ENCODE measurements around the gene KRTAP5-9. TPM values are rescaled to one million over a fixed set of nuclear protein-coding genes. Genes with fewer than 3 reads are reported as not detected.
"Not testable (repeated sequence)": the region's sequence is repeated elsewhere in the genome, so short reads cannot be mapped to it uniquely, and the experiment has no call there.

The KRTAP5-9 gene
- total and polyA plus RNA-seq, 12 donors = not detected

DNA sequence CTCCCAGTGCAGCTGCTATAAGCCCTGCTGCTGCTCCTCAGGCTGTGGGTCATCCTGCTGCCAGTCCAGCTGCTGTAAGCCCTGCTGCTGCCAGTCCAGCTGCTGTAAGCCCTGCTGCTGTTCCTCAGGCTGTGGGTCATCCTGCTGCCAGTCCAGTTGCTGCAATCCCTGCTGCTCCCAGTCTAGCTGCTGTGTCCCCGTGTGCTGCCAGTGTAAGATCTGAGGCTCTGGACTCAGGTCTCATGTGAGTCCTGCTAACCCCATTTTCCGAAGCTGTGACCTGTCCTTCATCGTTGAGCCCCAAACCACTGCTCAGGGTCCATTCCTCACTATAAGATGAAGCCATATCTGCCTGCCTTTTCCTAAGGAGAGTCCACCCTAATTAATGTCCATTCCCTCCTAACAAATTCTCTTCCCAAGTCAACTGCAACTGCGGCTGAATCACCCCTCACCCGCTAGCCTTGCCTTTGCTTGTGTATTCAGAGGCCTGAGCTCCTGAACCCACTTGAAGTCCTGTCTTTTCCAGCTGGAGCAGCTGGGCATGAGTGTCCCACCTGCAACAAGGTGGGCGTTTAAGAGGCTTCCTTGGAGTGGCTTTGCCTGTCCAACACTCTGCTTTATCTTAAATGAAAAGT is 20.5 kb upstream of the KRTAP5-9 start:
- Histone ChIP-seq H3K27me3 (no peaks in the 10 kb centered on the region), H3K4me3 (no peak overlapping the region), H3K27ac (no peak overlapping the region), H3K36me3 (no peaks in the 10 kb centered on the region), H3K4me1 (no peaks in the 10 kb centered on the region), H3K9me3 (peaks cover 0 to 9% (median 0%) of the 10 kb centered on the region in 11 donors)
- intact Hi-C loops (cut with DNase I) = no loop called here
- TF ChIP-seq, protein P1, sequence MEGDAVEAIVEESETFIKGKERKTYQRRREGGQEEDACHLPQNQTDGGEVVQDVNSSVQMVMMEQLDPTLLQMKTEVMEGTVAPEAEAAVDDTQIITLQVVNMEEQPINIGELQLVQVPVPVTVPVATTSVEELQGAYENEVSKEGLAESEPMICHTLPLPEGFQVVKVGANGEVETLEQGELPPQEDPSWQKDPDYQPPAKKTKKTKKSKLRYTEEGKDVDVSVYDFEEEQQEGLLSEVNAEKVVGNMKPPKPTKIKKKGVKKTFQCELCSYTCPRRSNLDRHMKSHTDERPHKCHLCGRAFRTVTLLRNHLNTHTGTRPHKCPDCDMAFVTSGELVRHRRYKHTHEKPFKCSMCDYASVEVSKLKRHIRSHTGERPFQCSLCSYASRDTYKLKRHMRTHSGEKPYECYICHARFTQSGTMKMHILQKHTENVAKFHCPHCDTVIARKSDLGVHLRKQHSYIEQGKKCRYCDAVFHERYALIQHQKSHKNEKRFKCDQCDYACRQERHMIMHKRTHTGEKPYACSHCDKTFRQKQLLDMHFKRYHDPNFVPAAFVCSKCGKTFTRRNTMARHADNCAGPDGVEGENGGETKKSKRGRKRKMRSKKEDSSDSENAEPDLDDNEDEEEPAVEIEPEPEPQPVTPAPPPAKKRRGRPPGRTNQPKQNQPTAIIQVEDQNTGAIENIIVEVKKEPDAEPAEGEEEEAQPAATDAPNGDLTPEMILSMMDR (IDR thresholded peaks at IDR 0.05) = no peak
- ATAC-seq = no peak
- 89 to 90% methylated on average over 6 of the region's 6 CpGs for WGBS, 2 donors
- DNase-seq = no peak

GRCh38 chr11:71530602-71531001 is 17.6 kb upstream of the KRTAP5-9 start:
- ATAC-seq (no peak), DNase-seq (no peak)
- no peaks in the 10 kb centered on the region for H3K27me3 ChIP-seq
- no peaks in the 10 kb centered on the region for H3K4me1 ChIP-seq
- 78 to 89% methylated on average over 11 of the region's 11 CpGs for WGBS, 2 donors
- H3K9me3 ChIP-seq = no peaks in the 10 kb centered on the region
- H3K27ac ChIP-seq = no peak overlapping the region
- intact Hi-C loops (cut with DNase I) = no loop called here
- no peak overlapping the region for H3K4me3 ChIP-seq
- H3K36me3 ChIP-seq = no peaks in the 10 kb centered on the region
- TF ChIP-seq, protein P1 (IDR thresholded peaks at IDR 0.05) = no peak

GRCh38 chr11:71532036-71532610 is 16.1 kb upstream of the KRTAP5-9 start:
- Histone ChIP-seq H3K9me3 (no peaks in the 10 kb centered on the region), H3K4me3 (no peak overlapping the region), H3K36me3 (no peaks in the 10 kb centered on the region), H3K27ac (no peak overlapping the region), H3K27me3 (no peaks in the 10 kb centered on the region), H3K4me1 (no peaks in the 10 kb centered on the region)
- ATAC-seq = no peak
- 81 to 83% methylated on average over 10 of the region's 10 CpGs for WGBS, 2 donors
- DNase-seq = no peak
- intact Hi-C loops (cut with DNase I) = no loop called here
- TF ChIP-seq, protein P1 (IDR thresholded peaks at IDR 0.05) = no peak

DNA sequence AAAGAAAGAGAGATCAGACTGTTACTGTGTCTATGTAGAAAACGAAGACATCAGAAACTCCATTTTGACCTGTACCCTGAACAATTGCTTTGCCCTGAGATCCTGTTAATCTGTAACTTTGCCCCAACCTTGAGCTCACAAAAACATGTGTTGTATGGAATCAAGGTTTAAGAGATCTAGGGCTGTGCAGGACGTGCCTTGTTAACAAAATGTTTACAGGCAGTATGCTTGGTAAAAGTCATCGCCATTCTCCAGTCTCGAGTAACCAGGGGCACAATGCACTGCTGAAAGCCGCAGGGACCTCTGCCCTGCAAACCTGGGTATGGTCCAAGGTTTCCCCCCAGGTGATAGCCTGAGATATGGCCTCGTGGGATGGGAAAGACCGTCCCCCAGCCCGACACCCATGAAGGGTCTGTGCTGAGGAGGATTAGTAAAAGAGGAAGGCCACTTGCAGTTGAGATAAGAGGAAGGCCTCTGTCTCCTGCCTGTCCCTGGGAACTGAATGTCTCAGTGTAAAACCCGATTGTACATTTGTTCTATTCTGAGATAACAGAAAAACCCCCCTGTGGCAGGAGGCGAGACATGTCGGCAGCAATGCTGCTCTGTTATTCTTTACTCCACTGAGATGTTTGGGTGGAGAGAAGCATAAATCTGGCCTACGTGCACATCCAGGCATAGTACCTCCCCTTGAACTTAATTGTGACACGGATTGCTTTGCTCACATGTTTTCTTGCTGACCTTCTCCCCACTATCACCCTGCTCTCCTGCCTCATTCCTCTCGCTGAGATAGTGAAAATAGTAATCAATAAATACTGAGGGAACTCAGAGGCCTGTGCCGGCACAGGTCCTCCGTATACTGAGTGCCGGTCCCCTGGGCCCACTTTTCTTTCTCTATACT is 13.3 kb upstream of the KRTAP5-9 start:
- 60 to 63% methylated on average over 17 of the region's 17 CpGs for WGBS, 2 donors
- H3K9me3 ChIP-seq; ATAC-seq; H3K27ac ChIP-seq; DNase-seq; H3K36me3 ChIP-seq; H3K4me1 ChIP-seq; H3K27me3 ChIP-seq; H3K4me3 ChIP-seq; intact Hi-C loops (cut with DNase I): not testable (repeated sequence)

Data from heart right ventricle (tissue), 16 donors.